Stimulated activated CD8-positive, alpha-beta memory T cell treated with anti-CD3 and anti-CD28 coated beads, Interleukin-7, amount 100 ng/mL, for 1 hour (primary cell): ENCODE data around the gene ARHGEF16.

Experiments
- DNase-seq, 2 donors: peaks; one replicate each; pipeline ENCODE4 v3.0.0-alpha.2; 2020; ENCODE audit warnings: low read depth in 2 of 2

ARHGEF16 gene

DNA sequence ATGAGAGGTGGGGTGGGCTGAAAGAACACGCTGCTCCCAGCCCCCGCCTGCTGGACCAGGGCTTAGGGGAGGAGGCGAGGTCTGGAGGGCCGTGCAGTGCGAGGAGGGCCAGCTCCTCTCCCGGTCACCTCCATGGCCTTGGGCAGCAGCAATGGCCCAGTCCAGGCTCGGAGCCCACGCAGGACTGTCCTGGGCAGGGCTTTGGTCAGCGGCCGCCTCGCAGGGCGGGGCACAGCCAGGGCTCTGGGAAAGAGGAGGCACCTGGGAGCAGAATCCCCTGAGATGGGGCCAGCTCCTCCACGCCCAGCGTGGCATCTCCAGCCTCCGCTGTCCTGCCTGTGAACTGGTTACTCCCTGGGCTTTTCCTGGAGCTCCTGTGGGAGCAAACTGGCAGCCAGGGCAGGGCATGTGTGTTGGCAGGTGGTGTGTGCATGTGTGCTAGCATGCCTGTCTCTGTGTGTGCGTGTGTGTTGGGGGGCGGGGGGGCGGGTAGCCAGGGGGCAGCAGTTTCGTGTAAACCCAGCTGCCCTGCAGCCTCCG lies 27.4 kb downstream of the ARHGEF16 start:
- DNase-seq: no peak

DNA sequence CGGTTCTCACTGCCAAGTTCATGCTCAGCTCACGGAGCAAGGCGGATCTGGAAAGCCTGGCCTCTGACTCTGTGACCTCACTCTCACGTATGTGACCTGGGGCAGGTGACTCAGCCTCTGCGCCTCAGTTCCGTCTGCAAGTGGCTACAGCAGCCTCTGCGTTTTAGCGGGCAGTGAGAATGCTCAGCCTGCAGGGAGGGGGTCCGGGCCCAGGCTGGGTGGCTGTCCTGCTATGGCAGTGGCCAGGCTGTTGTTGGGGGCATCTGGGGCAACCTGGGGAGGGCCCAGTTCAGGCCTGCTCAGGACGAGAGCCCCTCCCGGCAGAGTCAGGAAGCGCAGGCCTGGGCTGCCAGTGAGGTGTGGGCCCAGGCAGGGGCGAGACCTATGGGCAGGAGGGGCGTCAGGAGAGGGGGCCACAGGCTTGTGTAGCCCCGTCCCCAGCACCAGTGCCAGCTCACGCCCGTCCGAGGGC lies 27.9 kb downstream of the ARHGEF16 start:
- DNase-seq: no peak

DNA sequence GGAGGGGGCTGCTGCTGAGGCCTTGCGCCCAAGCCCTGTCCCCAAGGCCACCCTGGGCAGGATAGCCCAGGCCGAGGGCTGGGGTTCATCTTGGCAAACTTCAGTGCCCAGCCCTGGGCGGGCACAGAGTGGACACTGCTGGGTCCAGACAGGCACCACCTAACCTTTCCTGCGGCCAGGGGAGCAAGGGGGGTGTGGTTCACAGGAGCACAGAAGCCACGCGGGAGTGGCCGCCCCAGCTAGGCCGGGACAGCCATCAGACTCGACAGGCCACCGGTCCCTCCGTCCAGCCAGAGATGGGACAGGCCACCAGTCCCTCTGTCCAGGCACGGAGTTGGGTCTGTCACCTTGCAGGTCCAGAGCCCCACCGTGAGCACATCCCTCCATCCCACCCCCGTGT lies 28.9 kb downstream of the ARHGEF16 start:
- DNase-seq: no peak

DNA sequence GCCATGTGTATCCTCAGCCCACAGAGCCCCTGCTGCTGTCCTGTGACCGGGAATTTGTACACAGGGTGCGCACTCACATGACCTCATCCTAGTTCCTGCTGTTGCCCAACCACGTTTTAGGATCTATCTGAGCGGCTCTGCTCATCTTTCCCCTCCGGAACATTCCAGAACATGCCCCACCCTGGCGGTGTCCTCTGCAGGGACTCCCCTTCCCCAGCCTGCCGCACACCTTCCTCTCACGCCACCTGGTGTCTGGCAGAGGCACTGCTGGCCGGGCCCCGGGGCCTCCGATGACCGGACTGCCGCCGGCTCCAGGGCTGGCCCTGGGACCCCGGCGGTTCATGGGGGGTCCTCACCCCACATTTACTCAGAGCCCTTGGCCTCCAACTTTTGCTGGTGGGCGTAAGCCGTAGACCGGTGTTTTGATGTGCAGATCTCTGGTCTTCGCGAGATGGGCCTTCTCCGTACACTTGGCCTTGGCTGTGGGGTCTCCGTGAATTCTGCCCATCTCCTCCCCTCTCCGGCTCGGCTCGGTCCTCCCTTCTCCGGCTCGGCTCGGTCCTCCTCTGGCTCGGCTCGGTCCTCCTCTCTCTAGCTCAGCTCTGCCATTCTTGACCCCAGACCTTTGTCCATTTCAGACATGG lies 29.5 kb downstream of the ARHGEF16 start:
- peak in 1 of 2 donors; percentile 19 for DNase-seq

DNA sequence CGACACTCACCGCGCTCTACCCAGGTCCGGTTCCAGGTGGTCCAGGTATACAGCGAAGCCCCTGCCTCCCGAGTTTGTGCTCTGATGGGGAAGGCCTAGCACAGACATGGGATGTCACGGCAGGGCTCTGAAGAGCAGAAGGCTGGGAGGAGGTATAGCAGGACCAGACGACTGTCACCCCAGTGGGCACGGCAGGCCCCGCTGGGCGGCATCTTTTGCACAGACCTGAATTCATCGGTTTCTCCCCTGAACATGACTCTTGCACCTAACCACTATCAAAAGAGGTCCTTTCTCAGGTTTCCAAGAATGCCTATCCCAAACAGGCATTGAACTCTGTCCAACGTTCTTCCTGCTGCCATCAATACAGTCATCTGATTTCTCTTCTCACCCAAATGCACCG lies 30.6 kb downstream of the ARHGEF16 start:
- DNase-seq: no peak

DNA sequence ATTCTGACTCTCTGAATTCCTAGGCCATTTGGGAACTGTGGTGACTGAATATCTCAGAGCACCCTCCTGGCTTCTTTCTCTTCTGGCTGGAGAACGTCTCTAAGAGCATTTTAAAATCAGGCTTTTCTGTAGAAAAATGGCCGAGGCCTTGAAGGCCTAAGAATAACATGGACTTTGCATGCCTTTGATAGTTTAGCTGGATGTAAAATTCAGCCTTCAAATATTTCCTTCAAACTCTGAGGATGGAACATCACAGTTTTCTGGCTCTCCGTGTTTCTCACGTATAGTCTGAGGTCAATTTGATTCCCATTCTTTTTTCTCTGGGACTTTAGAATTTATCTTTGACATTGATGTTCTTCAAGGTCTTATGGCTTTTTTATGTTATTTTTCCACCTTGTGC lies 34.0 kb downstream of the ARHGEF16 start:
- DNase-seq: no peak

DNA sequence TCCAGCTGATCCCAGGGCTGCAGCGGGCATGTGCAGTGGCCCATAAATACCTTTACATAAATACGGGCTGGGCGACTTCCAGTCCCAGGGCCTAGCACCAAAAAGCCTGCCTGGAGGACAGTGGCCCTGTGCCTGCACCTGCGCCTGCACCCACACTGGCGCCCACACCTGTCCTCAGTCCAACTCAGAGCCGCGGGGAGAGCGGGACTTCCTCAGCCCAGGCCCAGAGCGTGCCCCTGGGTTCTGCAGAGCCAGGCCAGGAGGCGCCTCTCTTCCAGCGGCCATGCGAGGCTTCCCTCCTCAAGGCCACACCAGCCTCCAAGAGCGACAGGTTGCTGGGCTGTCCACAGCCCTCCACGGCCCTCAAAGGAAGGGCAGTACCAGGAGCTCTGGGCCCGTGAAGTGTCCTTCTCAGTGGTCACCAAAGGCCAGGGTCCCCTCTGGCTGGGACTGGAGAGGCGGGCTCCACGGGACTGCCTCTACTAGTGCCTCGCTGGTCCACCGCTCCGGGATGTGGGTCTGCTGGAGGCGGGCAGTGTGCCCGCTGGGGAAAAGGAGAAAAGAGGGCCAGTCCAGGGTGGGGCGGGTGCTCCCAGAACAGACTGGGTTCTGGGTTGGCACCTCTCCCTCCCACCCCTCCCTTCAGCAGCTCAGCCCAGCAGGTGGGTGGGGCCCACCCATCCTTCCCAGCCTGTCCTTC lies 35.7 kb downstream of the ARHGEF16 start:
- no peak for DNase-seq

DNA sequence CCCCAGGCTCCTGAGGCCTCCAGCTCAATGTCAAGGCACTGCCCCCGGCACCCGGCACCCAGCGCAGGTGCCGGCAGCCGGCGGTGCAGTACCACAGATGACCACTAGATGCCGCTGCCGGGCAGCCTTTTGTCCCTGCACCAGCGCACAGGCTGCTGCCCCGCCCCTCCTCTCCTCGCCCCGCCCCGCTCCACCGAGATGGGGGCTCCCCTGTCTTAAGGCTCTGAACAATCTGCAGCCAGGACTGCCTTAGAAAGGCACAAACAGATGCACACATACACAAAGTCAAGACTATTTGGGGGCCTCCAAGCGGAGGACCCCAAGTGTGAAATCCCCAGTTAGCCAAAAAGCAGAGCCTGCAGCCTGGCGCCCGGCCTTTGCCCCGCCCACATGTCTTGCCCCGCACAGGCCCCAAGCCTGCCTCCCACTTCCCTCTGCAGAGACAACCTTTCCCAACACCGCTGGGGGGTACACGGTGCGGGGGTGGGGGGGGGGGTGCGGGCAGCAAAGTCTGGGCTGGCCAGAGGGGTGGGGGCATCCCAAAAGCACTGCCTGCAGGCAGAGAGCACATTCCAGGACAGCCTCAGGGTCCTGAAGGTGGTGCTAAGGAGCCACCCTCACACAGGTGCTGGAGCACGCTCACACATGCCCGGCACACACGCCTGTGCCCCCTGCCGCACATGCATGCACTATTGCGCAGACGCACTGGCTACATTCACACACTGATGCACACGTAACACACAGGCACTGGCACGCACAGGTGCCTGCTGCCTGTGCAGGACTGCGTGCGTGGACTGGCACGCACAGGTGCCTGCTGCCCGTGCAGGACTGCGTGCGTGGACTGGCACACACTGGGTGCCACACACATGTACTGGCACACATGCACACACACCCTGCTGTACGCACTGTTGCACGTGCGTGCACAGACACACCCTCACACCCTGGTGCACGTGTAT lies 37.1 kb downstream of the ARHGEF16 start:
- DNase-seq: peak; percentile 72 to 77

DNA sequence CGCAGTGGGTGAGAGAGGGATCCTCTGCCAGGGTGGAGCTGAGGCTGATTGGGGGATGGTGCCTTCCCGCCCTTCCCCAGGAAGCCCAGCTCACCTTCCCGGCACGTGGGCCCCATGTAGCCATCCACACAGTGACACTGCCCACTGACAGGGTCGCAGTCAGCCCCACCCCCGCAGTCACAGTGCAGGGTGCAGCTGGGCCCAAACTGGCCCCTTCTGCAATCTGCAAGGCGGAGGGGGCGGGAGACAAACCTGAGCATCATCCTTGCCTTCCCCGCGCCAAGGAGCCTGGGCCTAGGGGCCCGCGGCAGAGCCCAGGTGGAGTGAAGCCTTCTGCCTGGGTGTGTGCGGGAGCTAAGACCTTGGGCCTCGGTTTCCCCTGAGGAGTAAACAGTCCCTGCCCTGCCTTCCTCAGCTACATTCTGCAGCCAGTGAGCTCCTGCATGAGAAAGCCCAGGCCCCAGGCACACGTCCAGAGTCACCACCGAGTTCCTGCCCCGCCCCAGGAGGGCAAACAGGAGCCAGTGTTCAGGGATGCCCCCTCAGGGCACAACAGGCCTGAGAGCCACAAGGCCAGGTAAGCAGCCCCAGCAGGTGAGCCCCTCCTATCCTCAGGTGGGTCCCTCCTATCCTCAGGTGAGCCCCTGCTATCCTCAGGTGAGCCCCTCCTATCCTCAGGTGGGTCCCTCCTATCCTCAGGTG lies 38.2 kb downstream of the ARHGEF16 start:
- no peak for DNase-seq

DNA sequence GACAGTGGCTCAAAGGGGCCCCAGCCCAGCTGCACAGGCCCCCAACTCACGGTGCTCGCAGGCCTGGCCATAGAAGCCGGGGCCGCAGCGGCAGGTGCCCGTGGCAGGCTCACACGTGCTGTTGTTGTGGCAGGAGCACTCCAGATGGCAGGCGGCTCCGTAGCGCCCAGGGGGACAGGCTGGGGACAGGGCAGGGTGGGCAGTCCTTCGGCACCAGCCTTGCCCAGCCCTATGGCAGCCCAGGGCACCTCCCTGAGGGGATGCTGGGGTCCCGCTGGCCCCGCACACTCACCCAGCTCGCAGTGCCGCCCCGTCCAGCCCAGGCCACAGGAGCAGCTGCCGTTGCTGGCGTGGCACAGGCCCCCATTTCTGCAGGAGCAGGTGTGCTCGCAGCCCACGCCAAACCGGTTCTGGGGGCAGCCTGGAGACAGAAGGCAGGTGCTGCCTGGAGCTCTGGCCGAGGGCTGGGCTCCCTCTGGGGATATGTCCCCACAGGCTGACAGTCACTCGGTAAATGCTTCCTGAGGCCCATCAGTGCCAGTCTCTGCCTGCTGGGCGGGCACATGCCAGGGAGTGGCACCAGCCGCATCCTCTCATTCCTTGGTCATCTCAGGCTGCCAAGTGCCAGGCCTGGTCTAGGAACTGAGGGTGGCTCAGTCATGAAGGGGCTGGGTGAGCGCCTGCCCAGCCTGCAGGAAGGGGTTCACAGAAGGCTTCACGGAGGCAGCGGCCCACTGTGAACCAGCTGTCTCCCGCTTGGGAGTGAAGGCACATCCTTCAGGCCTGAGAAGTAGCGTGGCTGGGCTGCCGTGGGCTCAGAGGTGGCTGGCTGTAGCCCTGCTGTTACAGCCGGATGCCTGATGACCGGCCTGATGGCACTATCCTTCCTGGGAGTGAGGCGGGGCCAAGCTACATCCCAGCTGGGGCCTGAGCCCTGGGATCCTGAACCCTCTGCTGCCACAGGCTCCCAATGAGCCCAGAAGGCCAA lies 40.1 kb downstream of the ARHGEF16 start:
- no peak for DNase-seq

DNA sequence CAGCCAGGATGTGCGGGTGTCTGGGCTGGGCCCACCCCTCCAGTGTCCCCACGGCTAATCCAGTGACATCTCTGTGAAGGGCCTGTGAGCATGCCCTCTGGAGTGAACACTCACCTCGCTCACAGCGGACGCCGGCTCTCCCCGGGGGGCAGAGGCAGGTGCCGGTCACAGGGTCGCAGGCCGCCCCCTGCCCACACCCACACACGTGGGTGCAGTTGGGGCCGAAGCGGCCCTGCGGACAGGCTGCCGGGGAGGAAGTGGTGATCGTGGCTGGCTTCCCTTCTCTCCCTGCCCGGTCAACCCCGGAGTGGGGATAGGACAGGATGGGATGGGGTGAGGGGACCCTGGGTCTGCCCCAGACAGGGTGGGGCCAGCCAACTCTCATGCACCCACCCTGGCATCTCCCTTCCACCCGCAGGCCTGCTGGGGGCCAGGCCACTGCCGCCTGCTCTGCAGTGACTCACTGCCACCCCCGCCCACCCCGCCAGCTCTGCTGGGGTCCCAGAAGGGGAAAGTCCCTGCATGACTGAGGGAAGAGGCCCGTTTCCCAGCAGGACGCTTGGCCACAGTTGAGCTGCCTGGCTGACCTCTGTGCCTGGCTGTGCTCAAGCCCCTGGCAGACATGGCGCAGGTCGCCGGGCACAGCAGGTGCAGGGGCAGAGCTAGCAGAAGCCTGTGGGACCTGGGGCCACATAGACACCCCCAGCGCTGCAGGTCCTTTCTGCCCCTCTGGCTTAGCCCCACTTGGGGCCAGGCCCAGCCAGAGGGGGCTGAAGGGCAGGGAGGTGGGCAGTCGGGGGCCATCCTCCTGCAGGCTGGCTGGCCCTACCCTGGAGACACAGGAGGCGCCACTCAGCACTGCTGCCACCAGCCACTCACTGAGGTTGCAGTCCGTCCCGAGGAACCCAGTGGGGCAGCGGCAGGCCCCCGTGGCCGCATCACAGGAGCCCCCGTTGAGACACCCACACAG lies 41.6 kb downstream of the ARHGEF16 start:
- no peak for DNase-seq

DNA sequence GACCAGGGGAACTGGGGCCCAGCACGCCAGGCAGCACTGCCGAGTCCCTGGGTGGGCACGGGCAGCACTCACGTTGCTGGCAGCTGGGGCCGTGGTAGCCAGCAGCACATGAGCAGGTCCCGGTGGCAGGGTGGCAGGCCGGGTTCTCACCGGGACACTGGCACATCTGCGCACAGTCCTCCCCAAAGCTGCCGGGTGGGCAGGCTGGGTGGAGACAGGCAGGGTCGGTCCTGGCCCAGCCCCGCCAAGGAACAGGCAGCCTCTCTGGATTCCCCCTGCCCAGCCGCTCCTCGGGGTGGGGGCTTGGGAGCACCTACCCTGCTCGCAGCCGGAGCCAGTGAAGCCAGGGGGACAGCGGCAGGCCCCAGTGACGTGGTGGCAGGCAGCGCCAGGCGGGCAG lies 42.5 kb downstream of the ARHGEF16 start:
- DNase-seq: no peak

DNA sequence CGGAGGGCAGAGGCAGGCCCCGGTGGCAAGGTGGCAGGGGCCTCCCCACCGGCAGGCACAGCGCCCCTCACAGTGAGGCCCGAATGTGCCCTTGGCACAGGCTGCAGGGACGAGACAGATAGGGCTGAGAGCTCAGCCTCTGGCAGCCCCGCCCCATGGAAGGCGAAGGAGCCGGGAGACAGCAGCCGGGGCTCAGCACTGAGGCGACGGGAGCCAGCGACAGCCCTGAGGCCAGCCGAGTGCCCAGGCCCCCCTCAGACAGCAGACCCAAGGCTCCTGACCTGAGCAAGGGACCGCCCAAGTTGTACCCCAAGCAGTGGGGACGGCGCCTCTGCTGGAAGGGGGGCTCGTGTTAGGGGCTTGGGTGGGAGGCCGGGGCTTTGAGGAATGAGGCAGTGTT lies 43.1 kb downstream of the ARHGEF16 start:
- DNase-seq: no peak

DNA sequence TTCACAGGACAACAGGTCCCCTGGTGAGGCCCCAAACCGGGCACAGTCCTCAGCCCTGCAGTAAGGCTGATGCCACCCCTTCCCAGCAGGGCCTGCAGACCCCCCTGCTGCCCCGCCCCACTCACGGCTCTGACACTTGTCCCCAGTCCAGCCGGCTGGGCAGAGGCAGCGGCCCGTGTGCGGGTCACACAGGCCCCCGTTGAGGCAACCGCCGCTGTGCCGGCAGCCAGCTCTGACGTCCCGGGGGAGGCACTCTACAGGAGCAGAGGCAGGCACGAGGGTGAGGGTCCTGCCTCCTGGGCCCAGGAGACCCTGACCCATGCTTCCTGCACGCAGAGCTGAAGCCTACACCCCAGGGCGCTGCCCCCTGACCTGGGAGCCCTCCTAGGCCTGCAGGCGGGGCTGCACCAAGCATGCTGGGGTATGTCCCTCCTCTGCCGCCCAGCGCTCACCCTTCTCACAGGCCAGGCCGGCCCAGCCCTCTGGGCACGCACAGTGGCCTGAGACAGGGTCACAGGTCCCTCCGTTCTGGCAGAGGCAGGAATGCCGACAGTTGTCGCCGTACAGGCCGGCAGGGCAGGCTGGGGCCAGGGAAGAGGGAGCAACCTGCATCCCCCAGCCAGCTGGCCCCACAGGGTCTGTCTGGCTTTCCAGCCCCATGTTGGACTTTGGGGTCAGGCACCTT lies 43.9 kb downstream of the ARHGEF16 start:
- DNase-seq: no peak

DNA sequence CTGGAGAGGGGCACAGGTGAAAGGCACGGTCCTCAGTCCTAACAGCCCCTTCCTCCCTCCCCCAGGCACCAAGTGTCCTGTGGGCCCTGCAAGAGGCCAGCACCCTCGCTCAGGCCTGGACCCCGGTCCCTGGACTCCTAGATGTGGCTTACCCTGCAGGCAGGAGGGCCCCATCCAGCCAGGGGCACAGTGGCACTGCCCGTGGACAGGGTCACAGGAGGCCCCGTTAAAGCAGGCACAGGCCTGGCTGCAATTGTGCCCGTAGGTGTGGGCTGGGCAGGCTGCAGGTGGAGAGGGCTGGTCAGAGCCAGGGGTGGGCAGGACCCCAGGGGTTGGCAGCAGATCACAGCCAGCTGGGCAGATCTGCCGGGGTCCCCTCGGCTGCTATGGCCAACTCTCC lies 44.5 kb downstream of the ARHGEF16 start:
- DNase-seq: no peak

DNA sequence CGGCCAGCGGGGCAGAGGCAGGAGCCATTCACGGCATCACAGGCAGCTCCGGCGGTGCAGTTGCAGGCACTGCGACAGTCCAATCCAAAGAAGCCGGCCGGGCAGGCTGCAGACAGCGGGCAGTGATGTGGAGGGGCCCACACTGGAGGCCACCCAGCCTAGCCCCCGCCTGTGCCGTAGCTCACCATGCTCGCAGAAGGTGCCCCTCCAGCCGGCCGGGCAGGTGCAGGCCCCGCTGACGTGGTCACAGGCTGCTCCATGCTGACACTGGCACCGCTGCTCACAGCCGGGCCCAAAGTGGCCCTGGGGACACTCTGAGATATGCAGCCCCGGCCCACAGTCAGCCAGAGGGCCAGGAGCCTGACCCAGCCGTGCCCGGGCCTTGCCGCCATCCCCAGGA lies 45.1 kb downstream of the ARHGEF16 start:
- no peak for DNase-seq

DNA sequence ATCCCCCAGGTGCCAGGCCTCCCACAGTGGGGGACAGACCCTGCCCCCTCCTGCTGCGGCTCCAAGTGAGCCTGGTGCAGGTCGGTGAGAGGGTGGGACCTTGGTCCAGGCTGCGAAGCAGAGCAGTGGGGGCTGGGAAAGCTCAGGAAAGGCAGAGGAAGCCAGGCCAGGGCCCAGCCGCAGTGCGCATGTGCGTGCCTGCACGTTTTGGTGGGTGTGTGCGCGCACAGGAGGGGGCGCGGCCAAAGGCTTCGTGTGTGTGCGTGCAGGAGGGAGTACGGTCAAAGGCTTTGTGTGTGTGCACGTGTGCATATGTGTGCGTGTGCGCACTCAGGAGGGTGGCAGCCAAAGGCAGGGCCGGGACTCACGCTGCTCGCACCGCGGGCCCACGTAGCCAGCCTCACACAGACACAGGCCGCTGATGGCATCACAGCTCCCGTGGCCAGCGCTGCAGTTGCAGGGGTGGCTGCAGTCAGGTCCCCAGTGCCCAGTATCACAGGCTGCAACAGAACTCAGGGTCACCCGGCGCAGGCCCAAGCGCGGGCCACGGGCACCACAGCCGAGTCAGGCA lies 45.9 kb downstream of the ARHGEF16 start:
- DNase-seq: no peak

DNA sequence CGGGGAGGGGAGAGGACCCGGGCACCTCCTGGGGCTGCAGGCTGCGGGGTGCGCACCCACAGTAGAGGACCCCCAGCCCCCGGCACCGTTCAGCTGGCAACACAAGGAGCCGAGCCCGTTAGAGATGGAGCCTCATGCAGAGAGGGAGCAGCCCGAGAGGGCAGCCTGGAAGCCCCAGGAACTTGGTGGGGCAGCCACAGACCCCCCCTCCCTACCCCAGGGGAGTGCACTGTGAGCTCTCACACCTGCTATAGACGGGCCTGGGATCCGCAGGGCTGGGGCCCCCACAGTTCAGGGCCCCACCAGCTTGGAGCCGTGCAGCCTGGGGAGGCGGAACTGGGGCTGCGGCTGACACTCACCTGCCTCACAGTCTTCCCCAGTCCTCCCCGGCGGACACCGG lies 47.0 kb downstream of the ARHGEF16 start:
- no peak for DNase-seq
